A549 (cell line): ENCODE results near the gene GOLM1.

Experiments used
- HOXA7 ChIP-seq: fragments of 250-450 bp; sonication (Bioruptor Pico); IDR thresholded peaks from 2 replicates; pipeline ENCODE4 v1.5.0; 2020; ENCODE audit warnings: mild to moderate bottlenecking, moderate library complexity
- JUNB ChIP-seq: fragments of >200 bp; sonication (Bioruptor Twin); formaldehyde crosslinking; IDR thresholded peaks from 2 replicates; pipeline ENCODE4 v1.6.1; 2016
- POLR2A ChIP-seq: IDR thresholded peaks from 2 replicates; pipeline ENCODE4 v1.6.1; 2012; ENCODE audit warnings: mild to moderate bottlenecking, low read length
- TF ChIP-seq, protein P1 (sequence below): fragments of 250-450 bp; sonication (Bioruptor Pico); IDR thresholded peaks from 2 replicates; pipeline ENCODE4 v1.5.0; 2021; ENCODE audit warnings: mild to moderate bottlenecking, moderate library complexity, borderline replicate concordance
- TF ChIP-seq, protein P2 (sequence below): fragments of >200 bp; sonication (Bioruptor Twin); formaldehyde crosslinking; IDR thresholded peaks from 3 replicates; pipeline ENCODE4 v1.5.1; 2016

DNA sequence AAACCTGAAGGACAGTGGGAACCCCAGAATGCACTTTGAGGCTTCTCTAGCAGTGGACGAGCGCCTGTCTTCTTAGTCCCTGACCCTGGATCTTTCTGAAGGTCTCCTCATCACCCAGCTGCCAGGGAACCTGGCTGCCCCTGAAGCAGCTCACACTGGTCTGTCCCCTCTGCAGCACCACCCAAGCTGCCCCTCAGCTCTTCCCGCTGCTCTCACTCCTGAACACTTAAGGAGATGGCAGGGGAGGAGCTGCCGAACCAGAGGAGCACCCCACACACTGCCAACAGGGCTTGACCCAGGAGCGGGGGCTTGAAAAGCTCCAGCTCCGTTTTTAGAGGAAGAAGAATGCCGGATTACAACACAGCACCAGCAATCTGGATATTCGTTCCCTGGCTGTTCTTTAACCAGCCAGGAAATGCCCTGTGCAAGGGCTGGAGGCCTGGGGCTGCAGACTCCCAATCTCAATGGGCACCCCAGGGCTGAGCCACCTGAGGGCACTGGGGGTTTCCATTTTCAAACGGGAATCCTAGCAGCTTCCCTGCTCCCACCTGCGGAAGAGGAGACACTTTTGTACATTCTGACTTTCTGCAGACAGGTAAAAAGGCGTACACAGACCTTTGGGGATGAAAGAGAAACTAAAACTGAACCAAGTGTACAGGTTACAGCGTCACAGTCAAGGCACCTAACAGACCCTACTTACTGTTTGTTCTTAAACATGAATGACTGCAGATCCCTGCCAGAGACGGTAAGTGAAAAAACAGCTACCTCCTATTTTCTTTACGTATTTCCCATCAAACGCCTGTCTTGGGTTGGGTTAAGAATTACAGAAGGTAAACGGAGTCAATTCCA lies 36.3 kb downstream of the GOLM1 start:
- TF ChIP-seq, protein P1, sequence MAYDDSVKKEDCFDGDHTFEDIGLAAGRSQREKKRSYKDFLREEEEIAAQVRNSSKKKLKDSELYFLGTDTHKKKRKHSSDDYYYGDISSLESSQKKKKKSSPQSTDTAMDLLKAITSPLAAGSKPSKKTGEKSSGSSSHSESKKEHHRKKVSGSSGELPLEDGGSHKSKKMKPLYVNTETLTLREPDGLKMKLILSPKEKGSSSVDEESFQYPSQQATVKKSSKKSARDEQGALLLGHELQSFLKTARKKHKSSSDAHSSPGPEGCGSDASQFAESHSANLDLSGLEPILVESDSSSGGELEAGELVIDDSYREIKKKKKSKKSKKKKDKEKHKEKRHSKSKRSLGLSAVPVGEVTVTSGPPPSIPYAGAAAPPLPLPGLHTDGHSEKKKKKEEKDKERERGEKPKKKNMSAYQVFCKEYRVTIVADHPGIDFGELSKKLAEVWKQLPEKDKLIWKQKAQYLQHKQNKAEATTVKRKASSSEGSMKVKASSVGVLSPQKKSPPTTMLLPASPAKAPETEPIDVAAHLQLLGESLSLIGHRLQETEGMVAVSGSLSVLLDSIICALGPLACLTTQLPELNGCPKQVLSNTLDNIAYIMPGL, result no peak
- TF ChIP-seq, protein P2, sequence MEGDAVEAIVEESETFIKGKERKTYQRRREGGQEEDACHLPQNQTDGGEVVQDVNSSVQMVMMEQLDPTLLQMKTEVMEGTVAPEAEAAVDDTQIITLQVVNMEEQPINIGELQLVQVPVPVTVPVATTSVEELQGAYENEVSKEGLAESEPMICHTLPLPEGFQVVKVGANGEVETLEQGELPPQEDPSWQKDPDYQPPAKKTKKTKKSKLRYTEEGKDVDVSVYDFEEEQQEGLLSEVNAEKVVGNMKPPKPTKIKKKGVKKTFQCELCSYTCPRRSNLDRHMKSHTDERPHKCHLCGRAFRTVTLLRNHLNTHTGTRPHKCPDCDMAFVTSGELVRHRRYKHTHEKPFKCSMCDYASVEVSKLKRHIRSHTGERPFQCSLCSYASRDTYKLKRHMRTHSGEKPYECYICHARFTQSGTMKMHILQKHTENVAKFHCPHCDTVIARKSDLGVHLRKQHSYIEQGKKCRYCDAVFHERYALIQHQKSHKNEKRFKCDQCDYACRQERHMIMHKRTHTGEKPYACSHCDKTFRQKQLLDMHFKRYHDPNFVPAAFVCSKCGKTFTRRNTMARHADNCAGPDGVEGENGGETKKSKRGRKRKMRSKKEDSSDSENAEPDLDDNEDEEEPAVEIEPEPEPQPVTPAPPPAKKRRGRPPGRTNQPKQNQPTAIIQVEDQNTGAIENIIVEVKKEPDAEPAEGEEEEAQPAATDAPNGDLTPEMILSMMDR, result no peak
- no peak for TF ChIP-seq HOXA7 (CRISPR knock-in tag)
- no peak for TF ChIP-seq JUNB
- TF ChIP-seq POLR2A, result no peak
